GM03348 (cell line): ENCODE measurements around the gene NPNT.
"Not testable (repeated sequence)": the region's sequence is repeated elsewhere in the genome, so short reads cannot be mapped to it uniquely, and the experiment has no call there.

ENCODE experiments used
- DNase-seq: peaks from one replicate; pipeline ENCODE4 v3.0.0; 2012; ENCODE audit warnings: low spot score

The NPNT gene, protein sequence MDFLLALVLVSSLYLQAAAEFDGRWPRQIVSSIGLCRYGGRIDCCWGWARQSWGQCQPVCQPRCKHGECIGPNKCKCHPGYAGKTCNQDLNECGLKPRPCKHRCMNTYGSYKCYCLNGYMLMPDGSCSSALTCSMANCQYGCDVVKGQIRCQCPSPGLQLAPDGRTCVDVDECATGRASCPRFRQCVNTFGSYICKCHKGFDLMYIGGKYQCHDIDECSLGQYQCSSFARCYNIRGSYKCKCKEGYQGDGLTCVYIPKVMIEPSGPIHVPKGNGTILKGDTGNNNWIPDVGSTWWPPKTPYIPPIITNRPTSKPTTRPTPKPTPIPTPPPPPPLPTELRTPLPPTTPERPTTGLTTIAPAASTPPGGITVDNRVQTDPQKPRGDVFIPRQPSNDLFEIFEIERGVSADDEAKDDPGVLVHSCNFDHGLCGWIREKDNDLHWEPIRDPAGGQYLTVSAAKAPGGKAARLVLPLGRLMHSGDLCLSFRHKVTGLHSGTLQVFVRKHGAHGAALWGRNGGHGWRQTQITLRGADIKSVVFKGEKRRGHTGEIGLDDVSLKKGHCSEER

DNA sequence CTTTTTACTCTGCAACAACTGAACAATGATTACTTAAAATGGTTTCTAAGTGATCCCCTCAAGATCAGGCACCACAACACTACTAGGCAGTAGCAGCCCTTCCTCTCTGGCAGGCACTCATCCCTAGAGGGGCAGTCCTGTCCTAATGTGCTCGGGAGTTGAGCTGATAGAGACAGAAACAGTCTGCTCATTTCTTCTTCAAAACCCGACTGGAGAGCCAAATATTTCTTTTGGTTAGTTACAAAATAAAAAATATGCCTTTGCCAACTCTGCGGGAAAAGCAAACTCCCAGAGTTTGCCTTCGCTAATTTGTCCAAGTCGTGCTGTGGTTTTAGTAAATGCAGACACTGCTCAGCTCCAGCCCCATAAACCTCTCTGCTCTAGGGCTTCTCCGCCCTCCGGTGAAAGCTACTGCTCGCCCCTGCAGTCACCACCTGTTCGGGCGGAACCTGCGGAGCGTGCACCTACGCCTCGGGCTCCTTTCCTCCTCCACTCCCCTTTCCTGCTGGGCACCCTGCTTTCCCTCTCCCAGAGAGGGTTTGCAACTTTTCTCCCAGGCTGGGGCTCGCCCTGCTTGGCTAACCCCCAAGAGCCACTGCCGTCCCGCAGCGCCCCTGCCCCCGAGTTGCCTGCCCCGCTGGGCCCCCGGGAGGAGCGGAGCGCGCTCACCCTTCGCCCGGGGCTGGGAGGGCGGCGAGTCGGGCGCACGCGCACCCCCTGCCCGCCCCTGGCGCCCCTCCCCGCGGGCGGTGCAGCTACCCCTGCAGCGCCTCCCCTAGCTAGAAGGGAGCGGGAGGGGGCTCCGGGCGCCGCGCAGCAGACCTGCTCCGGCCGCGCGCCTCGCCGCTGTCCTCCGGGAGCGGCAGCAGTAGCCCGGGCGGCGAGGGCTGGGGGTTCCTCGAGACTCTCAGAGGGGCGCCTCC is at the start of gene NPNT:
Gene NPNT (plus strand): TSS at position 812 of the 923 bp plus-strand sequence. CDS start 182 bp downstream, outside the sequence.
- peak; percentile 17 for DNase-seq

DNA sequence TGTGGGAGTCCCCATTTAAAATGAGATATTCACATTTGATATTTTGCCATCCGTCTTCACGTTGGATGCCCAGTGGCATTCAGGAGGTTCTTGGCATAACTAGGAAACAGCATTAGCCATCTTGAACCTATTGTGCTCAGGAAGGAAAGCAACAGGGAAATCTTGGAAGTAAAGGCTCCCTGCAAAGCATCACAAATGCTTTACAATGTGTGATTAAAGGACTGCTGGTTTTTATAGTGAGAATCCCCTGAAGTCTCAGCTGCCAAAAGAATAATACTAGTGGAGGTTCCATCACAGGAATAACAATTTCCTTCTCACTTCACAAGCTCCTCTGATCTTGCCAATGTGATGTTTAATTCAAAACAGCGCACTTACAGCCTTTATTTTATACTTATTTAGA is 49.7 kb upstream of the NPNT start:
- no peak for DNase-seq

DNA sequence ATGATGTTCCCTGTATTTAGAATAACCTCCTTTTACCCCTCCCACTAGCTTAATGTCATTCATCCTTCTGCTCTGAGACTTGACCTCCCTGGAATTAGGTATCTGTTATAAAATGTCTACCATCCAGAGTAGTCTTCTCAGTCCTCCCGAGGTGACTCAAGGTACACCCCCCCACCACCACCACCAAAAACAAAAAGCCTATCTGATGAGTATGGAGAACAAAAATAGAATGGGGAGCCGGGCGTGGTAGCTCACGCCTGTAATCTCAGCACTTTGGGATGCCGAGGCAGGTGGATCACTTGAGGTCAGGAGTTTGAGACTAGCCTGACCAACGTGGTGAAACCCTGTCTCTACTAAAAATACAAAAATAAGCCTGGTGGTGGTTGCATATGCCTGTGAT is 46.9 kb upstream of the NPNT start:
- DNase-seq = not testable (repeated sequence)

DNA sequence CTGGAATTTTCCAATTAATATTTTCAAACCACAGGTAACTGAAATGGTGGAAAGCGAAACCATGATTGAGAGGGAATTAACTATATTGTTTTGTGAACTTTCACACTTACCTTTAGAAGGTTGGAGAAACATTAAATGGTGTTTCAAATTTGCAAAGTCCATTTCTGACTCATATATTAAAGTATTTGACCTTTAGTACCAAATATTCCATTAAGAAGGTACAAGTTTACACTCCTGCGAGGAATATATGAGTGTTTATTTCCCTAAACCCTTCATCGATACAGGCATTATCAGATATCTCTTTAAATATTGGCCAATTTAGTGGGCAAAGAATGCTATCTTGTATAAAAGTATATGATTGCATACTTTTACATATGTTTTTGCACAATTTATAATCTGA is 44.1 kb upstream of the NPNT start:
- no peak for DNase-seq

DNA sequence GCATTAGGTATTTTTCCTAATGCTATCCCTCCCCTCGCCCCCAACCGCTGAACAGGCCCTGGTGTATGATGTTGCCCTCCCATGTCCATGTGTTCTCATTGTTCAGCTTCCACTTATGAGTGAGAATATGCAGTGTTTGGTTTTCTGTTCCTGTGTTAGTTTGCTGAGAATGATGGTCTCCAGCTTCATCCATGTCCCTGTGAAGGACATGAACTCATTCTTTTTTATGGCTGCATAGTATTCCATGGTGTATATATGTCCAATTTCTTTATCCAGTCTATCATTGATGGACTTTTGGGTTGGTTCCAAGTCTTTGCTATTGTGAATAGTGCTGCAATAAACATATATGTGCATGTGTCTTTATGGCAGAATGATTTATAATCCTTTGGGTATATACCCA is 43.0 kb upstream of the NPNT start:
- not testable (repeated sequence) for DNase-seq

DNA sequence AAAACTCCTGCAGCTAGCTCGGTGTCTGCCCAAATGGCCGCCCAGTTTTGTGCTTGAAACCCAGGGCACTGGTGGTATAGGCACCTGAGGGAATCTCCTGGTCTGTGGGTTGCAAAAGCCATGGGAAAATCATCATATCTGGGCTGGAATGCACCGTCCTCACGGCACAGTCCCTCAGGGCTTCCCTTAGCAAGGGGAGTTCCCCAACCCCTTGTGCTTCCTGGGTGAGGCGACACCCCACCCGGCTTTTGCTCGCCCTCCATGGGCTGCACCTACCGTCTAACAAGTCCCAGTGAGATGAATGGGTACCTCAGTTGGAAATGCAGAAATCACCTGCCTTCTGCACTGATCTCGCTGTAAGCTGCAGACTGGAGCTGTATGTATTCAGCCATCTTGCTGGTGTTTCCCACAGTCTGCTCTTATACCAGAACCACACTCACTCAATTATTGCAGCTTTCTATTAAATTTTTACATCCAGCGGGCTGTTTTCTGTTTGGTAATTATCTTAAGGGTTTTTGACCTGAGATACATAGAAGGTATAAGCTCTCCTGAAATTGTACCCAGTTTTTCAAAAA is 36.7 kb upstream of the NPNT start:
- no peak for DNase-seq

DNA sequence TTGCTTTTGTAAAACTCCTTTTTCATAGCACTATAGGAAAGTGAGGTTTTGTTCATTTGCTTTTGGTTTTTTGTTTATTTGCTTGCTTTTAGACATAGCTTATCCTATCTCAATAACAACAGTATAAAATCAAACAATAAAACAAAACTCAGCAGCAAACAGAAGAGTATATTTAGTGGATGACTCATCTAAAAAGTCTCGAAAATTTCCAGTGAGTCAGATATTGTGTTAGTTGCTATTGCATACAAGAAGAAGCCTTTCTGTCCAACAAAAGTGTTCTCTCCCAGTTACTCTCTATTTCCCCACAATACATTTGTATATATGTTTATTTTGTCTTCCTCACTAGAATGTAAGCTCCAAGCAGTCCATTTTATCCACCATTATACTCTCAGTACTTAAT is 36.0 kb upstream of the NPNT start:
- DNase-seq = peak; percentile 83

DNA sequence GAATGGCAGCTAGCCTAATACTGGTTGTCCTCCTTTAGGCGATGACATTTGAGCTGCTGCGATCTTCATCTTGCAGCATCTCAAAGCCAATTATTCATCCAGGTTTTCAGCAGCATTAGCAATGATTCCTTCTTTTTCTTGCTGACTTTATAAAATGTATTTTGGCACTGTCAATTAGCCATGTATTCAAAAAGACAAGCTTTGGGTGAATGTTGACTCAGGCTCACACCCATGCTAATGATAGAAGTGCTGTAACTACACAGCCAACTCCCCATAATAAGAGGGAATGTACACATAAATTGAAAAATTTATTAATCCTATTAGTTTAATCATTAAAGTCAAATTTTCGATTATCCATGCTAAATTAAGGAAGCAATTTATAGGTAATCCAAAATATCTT is 24.3 kb upstream of the NPNT start:
- no peak for DNase-seq

DNA sequence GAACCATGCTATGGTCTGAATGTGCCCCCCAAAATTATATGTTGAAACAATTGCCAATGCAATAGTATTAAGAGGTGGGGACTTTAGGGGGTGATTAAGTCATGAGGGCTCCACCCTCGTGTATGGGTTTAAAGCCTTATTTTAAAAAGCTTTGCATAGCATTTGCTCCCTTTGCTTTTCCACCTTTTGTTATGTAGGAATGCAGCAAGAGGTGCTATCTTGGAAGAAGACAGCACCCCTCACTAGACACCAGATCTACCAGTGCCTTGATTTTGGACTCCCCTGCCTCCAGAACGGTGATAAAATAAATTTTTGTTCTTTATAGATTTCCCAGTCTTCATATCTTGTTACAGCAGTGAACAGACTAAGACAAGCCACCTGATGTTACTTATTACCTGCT is 23.3 kb upstream of the NPNT start:
- DNase-seq = no peak

DNA sequence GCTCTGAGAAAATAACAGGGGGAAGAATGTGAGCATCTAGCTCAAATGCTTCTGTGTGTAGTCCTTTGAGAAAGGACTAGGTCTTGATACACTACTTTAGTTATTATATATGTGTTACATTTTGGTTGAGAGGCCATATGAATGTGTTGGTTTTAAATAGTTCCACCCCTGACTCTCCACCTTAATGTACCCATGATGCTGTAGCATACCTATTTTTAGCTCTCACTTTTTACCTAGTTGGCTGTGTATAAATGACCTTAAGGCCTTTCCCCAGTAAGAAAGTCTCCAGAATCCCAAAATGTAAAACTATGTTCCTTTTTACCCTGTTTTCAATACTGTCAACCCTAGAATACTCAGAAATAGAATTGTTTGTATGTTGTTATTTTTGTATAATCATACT is 20.0 kb upstream of the NPNT start:
- no peak for DNase-seq

DNA sequence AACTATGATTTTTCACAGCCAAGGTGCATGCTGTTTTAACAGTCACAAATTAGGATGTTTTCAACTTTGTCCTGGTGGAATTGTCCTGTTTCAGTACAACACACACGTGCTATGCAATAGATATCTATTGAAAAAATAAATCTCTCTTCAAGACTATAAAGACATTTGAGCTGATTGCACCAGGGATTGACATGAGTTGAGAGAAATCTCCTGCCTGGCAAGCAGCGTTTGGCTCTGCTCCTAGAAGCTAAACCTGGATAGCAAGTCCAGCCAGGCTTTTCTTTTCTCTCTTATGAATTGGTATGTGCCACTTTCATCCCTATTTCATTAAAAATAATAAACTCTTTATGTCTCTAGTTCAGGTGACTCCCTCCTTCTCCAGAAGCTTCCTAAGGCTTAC is 16.6 kb upstream of the NPNT start:
- no peak for DNase-seq

DNA sequence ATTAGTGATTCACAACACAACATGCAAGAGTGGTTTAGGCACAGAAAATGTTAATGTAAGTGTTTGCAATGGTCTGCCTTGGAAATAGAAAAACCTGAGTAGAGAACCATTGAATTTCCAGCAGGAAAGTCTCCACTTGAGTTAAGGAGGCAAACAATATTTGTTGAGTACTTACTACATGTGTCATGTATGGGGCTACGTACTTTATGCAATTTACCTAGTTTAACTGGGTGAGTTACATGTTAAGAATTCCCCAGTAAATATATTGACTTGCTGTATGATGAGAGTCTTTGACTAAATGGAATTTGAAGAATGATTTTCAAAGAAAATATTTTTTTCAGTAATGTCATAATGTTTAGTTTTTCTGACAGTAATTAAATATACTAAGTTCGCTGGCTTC is 7.8 kb upstream of the NPNT start:
- DNase-seq = no peak

DNA sequence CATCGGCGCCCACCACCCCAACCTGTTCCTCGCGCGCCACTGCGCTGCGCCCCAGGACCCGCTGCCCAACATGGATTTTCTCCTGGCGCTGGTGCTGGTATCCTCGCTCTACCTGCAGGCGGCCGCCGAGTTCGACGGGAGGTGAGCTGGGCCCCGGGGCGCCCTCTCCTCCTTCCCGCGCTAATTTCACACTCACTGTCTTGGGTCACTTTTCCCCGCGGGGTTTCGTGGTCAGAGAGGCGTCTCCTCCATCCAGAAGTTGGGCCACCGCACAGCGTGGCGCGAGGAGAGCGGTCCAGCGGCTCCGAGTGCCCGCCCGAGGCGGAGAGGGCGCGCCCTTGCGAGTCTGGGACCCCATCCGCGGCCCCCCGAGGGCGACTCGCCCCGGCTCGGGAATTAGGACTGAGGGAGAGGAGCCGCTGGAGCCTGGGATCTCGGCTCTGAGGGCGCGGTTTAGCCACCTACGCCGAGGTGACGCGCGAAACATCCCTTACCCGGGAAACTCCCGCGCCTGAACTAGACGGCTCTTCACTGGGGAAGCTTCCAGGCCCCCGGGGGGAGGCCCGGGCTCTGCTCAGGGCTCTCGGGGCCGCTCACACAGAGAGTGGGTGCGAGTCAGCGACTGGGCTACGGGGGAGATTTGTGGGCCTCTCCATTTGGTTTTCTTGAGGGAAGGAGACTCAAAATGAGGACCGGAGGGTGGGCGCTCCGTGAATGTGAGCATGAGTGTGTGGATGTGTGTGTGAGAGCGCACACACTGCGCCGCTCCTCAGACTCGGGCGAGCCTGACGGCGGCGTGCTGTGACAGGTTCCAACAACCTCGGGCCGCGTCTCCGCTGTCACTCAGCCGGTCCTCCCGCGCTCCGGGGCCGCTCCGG is 551 bp downstream of the NPNT start:
- DNase-seq = peak; percentile 31

DNA sequence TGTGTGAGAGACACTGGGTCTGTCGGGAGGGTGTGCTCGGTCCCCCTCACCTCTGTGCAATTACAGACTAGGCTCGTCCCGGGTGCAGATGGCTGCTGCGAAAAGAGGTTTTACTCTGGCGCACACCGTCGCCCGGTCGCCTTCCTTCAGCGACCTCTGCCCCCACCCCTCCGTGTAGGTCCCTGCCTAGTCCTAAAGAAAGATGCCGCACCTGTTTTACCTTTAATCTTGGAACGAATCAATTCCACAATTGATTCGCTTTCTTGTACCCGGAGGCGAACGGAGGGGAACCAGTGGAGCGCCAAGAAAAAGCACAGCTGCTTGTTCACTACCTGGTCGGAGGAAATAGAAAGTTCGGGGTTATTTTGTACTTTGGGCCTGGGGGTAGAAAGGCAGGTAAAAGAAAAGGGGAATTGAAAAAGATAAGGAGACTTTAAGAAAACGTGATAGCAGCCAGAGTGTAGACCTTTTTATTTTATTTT is 1.2 kb downstream of the NPNT start:
- DNase-seq = no peak

DNA sequence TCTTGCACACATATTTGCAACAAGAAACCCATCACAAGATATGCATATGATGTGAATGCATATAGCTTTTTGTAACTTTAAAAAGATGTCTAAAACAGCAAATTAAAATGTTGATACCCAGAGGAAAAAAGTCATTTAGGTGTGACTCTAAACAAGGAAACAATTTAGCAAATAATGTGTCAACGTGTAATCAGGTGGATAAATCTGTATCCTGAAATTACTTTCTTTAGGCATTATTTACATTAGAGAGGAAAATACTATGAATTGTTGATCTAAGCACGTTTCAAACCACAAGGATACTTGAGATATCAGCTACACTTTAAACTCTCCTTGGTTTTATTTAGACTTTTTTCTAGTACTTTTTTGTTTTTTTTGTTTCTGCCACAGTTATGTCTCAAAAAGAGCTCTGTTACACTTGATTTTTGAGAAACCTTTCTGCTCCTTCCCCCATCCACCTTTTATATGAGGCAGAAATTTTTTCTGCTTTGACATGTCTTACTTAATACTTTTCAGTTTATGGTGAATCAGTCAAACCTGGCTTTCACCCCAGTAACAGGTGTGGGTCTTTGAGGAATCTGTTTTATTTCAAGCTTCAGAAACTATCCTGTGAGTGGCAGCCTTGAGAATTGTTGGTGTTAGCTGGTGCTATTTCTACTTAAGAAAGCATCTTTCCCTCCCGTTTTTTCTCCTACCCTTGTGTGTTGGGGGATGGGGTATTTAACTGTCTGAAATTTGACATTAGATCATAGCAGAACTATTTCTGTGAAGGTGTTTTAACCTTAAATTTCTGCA is 1.9 kb downstream of the NPNT start:
- DNase-seq = no peak

DNA sequence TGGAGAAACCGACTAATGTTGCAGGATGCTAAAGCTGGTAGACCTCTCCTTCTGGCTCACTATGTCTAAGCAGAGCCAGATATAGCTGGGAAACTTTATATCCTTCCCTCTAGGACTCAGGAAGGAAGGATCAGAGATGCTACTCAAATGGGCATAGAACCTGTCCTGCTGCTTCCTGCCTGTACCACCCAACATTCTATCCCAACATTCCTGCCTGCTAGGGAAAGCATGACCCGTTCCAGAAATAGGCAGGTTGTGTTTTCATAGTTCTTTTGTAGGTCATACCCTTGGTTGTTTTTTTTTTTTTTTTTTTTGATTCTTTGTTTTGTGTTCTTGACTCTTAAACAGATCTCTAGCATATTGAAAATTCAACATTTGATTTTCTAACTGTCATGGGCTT is 5.3 kb downstream of the NPNT start:
- DNase-seq = no peak

DNA sequence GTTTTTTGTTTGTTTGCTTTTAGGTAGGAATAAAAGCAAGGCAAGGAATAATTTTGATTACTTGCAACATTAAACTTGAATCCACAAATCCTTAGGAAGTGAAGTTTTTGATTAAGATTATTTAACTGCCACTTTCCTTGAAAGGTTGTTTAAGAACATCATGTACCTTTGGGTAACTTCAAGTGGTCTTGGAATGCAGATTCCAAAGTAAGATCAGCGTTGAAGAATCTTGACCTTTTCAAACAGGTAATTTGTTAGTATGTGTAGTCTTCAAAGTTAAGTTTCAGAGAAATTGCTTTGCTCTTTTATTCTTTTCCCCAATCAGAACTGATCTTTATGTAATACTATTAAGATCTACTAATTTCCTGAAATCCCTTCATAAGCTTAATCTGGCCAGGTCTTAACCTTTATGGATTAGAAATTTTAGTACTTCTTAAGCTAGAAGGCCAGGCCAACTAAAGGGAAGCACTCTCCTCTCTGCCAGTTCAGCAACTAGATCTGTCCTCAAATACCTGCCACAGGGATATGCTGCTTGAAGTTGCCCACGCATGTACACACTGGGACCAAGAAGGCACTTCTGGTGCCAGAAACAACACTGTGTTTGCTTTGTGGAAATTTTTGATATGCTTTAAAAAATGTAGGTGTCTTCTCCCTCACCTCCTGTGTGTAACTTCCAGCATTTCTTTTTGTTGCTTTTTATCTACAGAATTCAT is 7.4 kb downstream of the NPNT start:
- DNase-seq = no peak

DNA sequence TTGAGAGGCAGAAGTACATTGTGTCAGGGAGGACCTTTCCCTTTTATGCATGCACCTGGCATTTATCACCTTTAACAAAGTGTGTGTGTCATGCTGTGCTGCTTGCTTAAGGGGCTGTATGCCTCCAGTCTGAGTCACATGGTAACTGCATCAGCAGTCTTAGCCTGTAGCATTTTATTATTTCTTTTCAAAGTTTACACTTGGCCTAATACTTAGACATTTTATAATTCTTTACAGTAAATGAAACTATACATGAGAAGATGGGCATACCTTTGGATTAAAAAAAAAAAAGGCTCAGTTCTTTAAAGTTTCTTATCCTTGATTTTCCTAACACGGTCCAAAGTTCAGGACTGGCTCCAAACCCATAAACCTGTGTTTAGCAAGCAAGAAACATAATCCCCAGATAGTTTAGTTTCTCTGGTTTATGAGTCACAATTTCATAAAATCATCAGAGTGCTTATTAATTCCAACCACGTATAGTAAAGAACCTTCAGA is 14.6 kb downstream of the NPNT start:
- DNase-seq = peak; percentile 10

DNA sequence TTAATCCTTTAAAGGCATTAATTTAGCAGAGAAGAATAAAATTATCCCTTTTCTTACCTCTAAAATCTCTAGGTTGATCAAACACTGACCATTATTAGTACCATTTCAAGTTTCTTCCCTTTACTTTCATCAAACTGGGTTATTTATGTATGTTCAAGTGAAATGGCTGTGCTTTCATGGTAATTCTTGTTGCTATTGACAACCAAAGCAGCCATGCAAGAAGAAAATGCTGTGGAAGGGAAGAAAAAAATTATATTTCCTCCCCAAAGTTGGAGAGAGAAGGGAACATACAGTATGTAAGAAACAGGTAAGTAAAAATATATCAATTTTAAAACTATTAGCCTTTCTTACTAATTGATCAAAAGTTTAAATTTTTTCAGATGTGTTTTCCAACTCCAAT is 16.2 kb downstream of the NPNT start:
- DNase-seq = no peak

DNA sequence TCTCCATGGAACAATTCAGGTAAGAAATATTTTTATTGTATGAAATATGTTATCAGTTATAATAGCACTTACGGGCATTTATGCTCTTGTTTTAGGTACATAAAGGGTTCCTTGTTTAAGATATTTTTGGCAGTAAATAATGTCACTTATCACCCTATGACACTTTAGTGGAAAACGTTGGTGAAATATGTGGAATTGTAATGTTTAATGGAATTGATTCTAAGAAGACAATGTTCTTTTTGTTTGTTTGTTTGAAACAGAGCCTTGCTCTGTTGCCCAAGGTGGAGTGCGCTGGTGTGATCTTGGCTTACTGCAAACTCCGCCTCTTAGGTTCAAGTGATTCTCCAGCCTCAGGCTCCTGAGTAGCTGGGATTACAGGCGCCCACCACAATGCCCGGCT is 17.4 kb downstream of the NPNT start:
- DNase-seq = no peak
